Neuronal stem cell (in vitro differentiated cells): ENCODE results near the gene PIGU.

ENCODE experiments used
- DNase-seq: peaks from one replicate; pipeline ENCODE4 v3.0.0-alpha.2; 2013; ENCODE audit warnings: low spot score
- H2AFZ ChIP-seq: one replicate; pipeline ENCODE4 v1.6.1; 2013; ENCODE audit warnings: mild to moderate bottlenecking, low read length, inconsistent platforms
- H2AK5ac ChIP-seq: 2 replicates; pipeline ENCODE4 v1.6.1; 2013; ENCODE audit warnings: low read depth, mild to moderate bottlenecking, inconsistent platforms, low read length, moderate library complexity, mixed read lengths
- H2BK120ac ChIP-seq: 2 replicates; pipeline ENCODE4 v1.6.1; 2013; ENCODE audit warnings: low read depth, mild to moderate bottlenecking, inconsistent platforms, low read length, moderate library complexity, mixed read lengths
- H2BK12ac ChIP-seq: one replicate; pipeline ENCODE4 v1.6.1; 2013; ENCODE audit warnings: low read length, inconsistent platforms
- H2BK15ac ChIP-seq: 2 replicates; pipeline ENCODE4 v1.6.1; 2013; ENCODE audit warnings: mild to moderate bottlenecking, low read length, inconsistent platforms, mixed read lengths
- H2BK5ac ChIP-seq: one replicate; pipeline ENCODE4 v1.6.1; 2013; ENCODE audit warnings: inconsistent platforms, mild to moderate bottlenecking, low read length, moderate library complexity
- H3K14ac ChIP-seq: one replicate; pipeline ENCODE4 v1.6.1; 2013; ENCODE audit warnings: low read length, inconsistent platforms
- H3K18ac ChIP-seq: 2 replicates; pipeline ENCODE4 v1.6.1; 2013; ENCODE audit warnings: low read length, inconsistent platforms
- H3K23ac ChIP-seq: 2 replicates; pipeline ENCODE4 v1.6.1; 2013; ENCODE audit warnings: low read depth, mild to moderate bottlenecking, mixed read lengths, low read length, inconsistent platforms; ENCODE audit not compliant: poor library complexity
- H3K27ac ChIP-seq: replicated peaks from 3 replicates; pipeline ENCODE4 v1.5.1; 2013; ENCODE audit warnings: low read length, inconsistent platforms
- H3K27me3 ChIP-seq, 3 experiments: 2 replicates each; pipeline ENCODE4 v1.6.1; 2013; ENCODE audit warnings: low read length in 3 of 3, mild to moderate bottlenecking in 2 of 3, inconsistent platforms in 1 of 3, low read depth in 1 of 3, mixed read lengths in 1 of 3, moderate library complexity in 1 of 3; ENCODE audit not compliant: control insufficient read depth in 3 of 3, insufficient read depth in 3 of 3
- H3K36me3 ChIP-seq, 2 donors: replicated peaks in 1 of 2; 2 replicates each; pipeline ENCODE4 v1.6.1; 2013; ENCODE audit warnings: low read length in 2 of 2; ENCODE audit not compliant: control insufficient read depth in 2 of 2, insufficient read depth in 2 of 2
- H3K4ac ChIP-seq: 2 replicates; pipeline ENCODE4 v1.6.1; 2013; ENCODE audit warnings: inconsistent platforms, mild to moderate bottlenecking, low read length, moderate library complexity
- H3K4me1 ChIP-seq, 2 donors: 1 replicate in 1 of 2; 2 replicates in 1 of 2; pipeline ENCODE4 v1.6.1; 2013; ENCODE audit warnings: low read length in 2 of 2, low read depth in 1 of 2; ENCODE audit not compliant: control insufficient read depth in 2 of 2, insufficient read depth in 1 of 2
- H3K4me2 ChIP-seq: one replicate; pipeline ENCODE4 v1.6.1; 2013; ENCODE audit warnings: mild to moderate bottlenecking, low read length, inconsistent platforms; ENCODE audit not compliant: insufficient read depth, poor library complexity, severe bottlenecking
- H3K4me3 ChIP-seq, 2 donors: 2 replicates each; pipeline ENCODE4 v1.5.1; 2013; ENCODE audit warnings: low read length in 2 of 2, mild to moderate bottlenecking in 2 of 2, inconsistent platforms in 1 of 2, moderate library complexity in 1 of 2
- H3K79me1 ChIP-seq: one replicate; pipeline ENCODE4 v1.6.1; 2013; ENCODE audit warnings: low read depth, mild to moderate bottlenecking, inconsistent platforms, low read length, moderate library complexity
- H3K9ac ChIP-seq: one replicate; pipeline ENCODE4 v1.6.1; 2013; ENCODE audit warnings: mild to moderate bottlenecking, low read depth, low read length, inconsistent platforms; ENCODE audit not compliant: poor library complexity
- H3K9me3 ChIP-seq, 2 donors: replicated peaks in 1 of 2; 2 replicates each; pipeline versions ENCODE3 to v1.6.1; 2013; ENCODE audit warnings: low read length in 2 of 2, mild to moderate bottlenecking in 2 of 2, inconsistent platforms in 1 of 2, low read depth in 1 of 2, mixed read lengths in 1 of 2, moderate library complexity in 1 of 2; ENCODE audit not compliant: control insufficient read depth in 2 of 2, insufficient read depth in 1 of 2
- H4K8ac ChIP-seq: one replicate; pipeline ENCODE4 v1.6.1; 2013; ENCODE audit warnings: low read depth, mild to moderate bottlenecking, inconsistent platforms, low read length, moderate library complexity
- H4K91ac ChIP-seq: one replicate; pipeline ENCODE4 v1.6.1; 2013; ENCODE audit warnings: low read length, low read depth, mild to moderate bottlenecking, inconsistent platforms; ENCODE audit not compliant: poor library complexity
- WGBS, 2 donors: extraction: QIAGEN DNeasy Blood & Tissue Kit; methylation state at CpG; one replicate each; pipeline ENCODE4 v1.1.7; 2013; ENCODE audit warnings: missing lambda C conversion rate in 2 of 2, mixed read lengths in 1 of 2; ENCODE audit not compliant: insufficient read length in 2 of 2, insufficient replicate concordance in 1 of 2; ENCODE audit errors: extremely low coverage in 2 of 2; 5-methylcytosine and 5-hydroxymethylcytosine counted together

Gene PIGU

DNA sequence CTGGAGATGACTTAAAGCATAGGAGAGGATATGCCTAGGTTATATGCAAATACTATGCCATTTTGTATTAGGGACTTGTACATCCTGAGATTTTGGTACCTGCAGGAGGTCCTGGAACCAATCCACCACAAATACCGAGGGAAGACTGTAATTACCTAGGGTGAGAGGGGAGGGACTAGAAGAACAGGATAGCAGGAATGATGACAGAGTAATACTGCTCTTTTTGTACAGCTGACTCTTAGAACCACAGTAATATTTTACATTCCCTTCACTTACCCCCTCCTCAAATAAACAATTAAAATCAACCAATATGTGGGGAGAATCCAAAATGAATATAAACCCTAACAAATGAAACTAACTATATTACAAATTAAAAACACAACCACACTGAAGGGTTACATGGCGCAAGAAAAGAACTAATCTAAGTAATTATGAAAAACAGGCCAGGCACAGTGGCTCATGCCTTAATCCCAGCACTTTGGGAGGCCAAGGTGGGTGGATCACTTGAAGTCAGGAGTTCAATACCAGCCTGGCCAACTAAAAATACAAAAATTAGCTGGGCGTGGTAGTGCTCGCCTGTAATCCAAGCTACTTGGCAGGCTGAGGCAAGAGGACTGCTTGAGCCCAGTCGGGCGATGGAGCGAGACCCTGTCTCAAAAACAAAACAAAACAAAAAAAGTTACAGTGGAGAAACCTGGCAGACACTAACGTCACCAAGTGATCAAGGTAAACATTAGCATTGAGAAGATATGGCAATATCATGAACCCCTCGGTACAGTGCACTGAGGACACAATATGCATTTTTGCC lies 81.3 kb downstream of the PIGU start:
- H3K79me1 ChIP-seq: no peaks in the 10 kb centered on the region
- no peak overlapping the region for H2BK12ac ChIP-seq
- no peak overlapping the region for H4K8ac ChIP-seq
- no peaks in the 10 kb centered on the region for H3K9me3 ChIP-seq
- no peak overlapping the region for H2BK5ac ChIP-seq
- H3K14ac ChIP-seq: no peak overlapping the region
- no peak for DNase-seq
- no peaks in the 10 kb centered on the region for H3K27me3 ChIP-seq
- H2AFZ ChIP-seq: no peak overlapping the region
- H3K4me2 ChIP-seq: no peak overlapping the region
- no peak overlapping the region for H3K9ac ChIP-seq
- no peak overlapping the region for H2AK5ac ChIP-seq
- H2BK15ac ChIP-seq: no peak overlapping the region
- H3K4ac ChIP-seq: no peak overlapping the region
- H3K18ac ChIP-seq: no peak overlapping the region
- no peak overlapping the region for H3K4me3 ChIP-seq
- H3K23ac ChIP-seq: no peak overlapping the region
- no peak overlapping the region for H2BK120ac ChIP-seq
- no peak overlapping the region for H3K27ac ChIP-seq
- no peaks in the 10 kb centered on the region for H3K36me3 ChIP-seq
- no peaks in the 10 kb centered on the region for H3K4me1 ChIP-seq
- H4K91ac ChIP-seq: no peak overlapping the region
- WGBS, 2 donors: no CpG with 5 or more reads among the region's 9 CpGs

DNA sequence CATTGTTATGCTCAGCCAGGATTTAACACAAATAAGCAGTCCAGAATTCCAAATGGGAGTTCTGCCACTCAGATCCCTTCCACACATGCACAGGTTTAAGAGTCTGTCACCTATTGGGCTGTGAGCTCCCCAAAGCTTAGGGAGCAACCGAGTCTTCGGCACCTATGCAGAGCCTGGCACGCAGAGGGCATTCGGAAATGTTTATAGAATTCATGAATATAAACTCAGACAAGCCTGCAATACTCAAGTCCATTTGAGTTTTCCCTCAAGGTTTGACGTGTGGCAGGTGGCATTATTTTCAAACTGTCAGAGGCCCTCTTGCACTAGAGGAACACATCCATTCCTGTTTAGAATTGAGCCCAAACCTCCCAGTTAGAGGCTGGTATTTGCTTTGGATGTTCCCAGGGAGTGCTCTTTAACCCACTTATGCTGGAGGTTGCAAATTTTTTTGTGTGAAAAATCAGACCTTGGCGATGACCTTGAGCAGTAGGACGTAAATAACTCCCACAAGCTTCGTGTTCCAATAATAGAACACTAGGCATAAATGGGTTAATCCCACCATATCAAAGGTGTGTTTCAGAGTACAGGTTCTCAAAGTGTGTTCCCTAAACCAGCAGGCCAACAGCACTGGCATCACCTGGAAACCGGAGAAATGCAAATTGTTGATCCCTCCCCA lies 90.3 kb downstream of the PIGU start:
- Histone ChIP-seq H3K18ac (no peak overlapping the region), H3K9me3 (no peaks in the 10 kb centered on the region), H3K14ac (no peak overlapping the region), H3K27ac (no peak overlapping the region), H2BK5ac (no peak overlapping the region), H3K4me3 (no peak overlapping the region), H4K8ac (no peak overlapping the region), H3K4me2 (no peak overlapping the region), H2AFZ (no peak overlapping the region), H3K9ac (no peak overlapping the region), H3K79me1 (no peaks in the 10 kb centered on the region), H3K23ac (no peak overlapping the region), H4K91ac (no peak overlapping the region), H2AK5ac (no peak overlapping the region), H3K36me3 (peaks cover 3 to 47% of the 10 kb centered on the region in 2 donors), H3K27me3 (no peaks in the 10 kb centered on the region), H3K4ac (no peak overlapping the region), H2BK120ac (no peak overlapping the region), H3K4me1 (peaks cover 0 to 10% of the 10 kb centered on the region in 2 donors), H2BK12ac (no peak overlapping the region), H2BK15ac (no peak overlapping the region)
- no peak for DNase-seq
- no CpG with 5 or more reads among the region's 9 CpGs for WGBS, 2 donors

DNA sequence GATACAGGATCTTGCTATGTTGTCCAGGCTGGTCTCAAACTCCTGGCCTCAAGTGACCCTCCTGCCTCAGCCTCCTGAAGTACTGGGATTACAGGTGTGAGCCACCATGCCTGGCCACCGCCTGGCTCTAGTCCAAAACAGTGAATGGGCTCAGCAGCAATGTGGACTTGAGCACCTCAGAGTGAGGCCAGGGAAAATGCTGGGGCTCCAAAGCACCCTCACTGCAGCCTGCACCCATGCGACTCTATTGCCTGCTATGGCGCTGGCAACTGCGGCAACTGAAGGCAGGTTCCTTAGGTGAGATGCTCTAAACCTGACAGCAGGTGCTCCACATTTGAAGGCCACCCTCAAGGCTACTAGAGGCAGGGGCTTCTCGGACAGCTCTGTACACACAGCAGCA lies 91.9 kb downstream of the PIGU start:
- DNase-seq: no peak
- Histone ChIP-seq H2BK5ac (no peak overlapping the region), H3K36me3 (peaks cover 3 to 63% of the 10 kb centered on the region in 2 donors), H3K79me1 (no peaks in the 10 kb centered on the region), H3K27me3 (no peaks in the 10 kb centered on the region), H4K91ac (no peak overlapping the region), H2AFZ (no peak overlapping the region), H3K14ac (no peak overlapping the region), H3K4me2 (no peak overlapping the region), H2BK15ac (no peak overlapping the region), H3K4me3 (no peak overlapping the region), H3K4me1 (peaks cover 0 to 11% of the 10 kb centered on the region in 2 donors), H3K27ac (no peak overlapping the region), H3K18ac (no peak overlapping the region), H3K9me3 (no peaks in the 10 kb centered on the region), H3K9ac (no peak overlapping the region), H3K23ac (no peak overlapping the region), H2BK120ac (no peak overlapping the region), H2BK12ac (no peak overlapping the region), H3K4ac (no peak overlapping the region), H4K8ac (no peak overlapping the region), H2AK5ac (no peak overlapping the region)
- no CpG with 5 or more reads among the region's 5 CpGs for WGBS, 2 donors

DNA sequence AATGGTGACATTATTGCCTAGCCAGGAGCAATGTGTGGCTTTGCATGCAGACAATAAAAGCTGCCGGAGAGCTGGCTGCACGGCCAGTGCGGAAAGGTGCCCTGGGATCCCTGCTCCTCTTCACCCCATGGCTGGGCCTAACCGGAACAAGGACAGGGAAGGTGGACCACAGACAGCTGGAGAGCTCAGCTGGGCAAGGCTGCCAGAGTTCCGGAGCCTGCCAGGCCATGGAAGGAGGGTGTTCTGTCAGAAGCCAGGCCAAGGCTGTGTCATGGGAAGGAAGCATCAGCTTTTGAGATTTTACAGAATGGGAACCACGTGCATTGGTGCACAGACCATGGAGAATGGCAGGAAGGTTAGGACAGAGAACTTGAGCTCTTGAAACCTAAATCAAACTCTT lies 93.3 kb downstream of the PIGU start:
- no peak overlapping the region for H4K8ac ChIP-seq
- no peak overlapping the region for H2BK15ac ChIP-seq
- H3K4me2 ChIP-seq: no peak overlapping the region
- no peak overlapping the region for H3K4me3 ChIP-seq
- no peak overlapping the region for H2BK120ac ChIP-seq
- H3K27ac ChIP-seq: no peak overlapping the region
- no peaks in the 10 kb centered on the region for H3K9me3 ChIP-seq
- H3K23ac ChIP-seq: no peak overlapping the region
- no peak overlapping the region for H2AFZ ChIP-seq
- H3K4ac ChIP-seq: no peak overlapping the region
- no peak overlapping the region for H2BK5ac ChIP-seq
- H2BK12ac ChIP-seq: no peak overlapping the region
- no peak overlapping the region for H2AK5ac ChIP-seq
- H3K36me3 ChIP-seq: peaks cover 3 to 78% of the 10 kb centered on the region in 2 donors
- H3K14ac ChIP-seq: no peak overlapping the region
- H3K79me1 ChIP-seq: no peaks in the 10 kb centered on the region
- no peaks in the 10 kb centered on the region for H3K27me3 ChIP-seq
- DNase-seq: no peak
- no peak overlapping the region for H4K91ac ChIP-seq
- H3K18ac ChIP-seq: no peak overlapping the region
- H3K4me1 ChIP-seq: peaks cover 0 to 11% of the 10 kb centered on the region in 2 donors
- no CpG with 5 or more reads among the region's 6 CpGs for WGBS, 2 donors
- no peak overlapping the region for H3K9ac ChIP-seq
